CD4-positive, alpha-beta T cell treated with Interferon gamma for 1 hour (primary cell): ENCODE measurements around the gene CYP19A1.

Source experiments
- DNase-seq: peaks from one replicate; pipeline ENCODE4 v3.0.0-alpha.2; 2020

CYP19A1 gene

DNA sequence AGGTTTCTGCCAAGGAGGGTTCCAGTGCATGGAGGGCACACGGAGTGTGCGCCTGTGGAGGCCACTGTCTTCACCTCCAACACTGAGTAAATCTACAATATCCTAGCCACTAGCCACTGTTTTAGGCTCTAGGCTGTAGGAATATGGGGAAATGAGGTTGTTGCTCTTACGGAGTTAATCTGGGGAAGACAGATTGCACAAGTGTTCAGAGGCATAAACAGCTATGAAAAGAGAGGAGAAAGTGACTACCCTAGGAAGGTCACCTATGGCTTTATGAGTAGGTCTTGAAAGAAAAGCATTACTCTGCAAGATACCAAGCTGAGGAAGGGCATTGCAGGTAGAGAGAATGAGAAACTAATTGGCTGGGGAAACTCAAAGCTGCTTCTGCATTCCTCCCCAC lies 85.7 kb downstream of the CYP19A1 start:
- no peak for DNase-seq

DNA sequence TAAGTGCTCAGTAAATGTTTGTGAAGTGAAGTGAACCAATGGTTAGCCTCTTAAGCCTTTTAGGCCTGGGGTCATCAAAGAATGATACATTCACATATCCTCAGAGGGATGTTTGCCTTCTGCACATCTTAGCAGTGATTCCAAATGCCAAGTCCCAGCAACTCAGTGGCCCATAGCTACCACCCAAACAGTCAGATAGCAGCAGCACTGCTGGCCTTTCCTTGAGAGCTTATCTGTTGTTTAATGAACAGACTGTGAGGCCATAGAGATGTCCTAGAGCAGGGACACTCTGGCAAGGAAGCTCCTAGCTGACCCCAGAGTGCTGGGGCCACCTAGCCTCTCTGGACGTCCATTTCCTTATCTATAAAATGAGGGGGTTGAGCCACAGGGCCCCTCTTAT lies 86.8 kb downstream of the CYP19A1 start:
- no peak for DNase-seq

DNA sequence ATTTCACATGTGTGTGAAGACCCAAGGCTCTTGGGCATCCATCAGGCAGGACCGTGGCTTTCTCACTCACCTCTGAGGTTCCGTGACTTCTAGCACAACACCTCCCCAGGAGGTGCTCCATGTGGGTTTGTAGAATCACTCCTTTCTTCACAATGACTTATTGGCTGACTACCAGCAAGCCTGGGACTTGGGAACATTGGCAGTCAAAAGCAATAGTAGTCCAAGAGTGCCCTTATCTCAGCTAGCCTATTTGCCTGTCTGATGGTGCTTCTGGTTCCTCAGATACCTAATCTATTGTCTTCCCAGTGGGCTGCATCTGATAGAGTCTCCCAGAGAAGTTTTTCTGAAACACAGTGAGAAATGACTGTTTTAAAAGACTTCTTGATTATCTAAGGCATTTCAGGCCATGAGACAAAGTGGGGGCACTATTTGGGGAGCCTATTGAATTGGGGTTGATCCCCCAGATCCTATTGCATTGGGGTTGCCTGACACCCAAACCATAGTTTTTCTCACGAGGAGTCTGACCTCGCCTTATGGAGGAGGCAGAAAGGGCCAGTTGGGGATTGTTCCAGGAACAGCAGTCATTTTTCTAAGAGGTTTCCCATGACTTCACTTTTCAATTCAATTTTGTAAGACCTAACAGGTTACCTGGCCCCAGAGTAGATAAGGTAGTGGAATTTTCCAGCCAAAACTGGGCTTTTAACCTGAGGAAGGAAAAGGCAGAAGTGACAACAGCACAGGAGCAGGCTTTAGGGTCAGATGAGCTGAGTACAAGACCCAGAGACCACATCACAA lies 88.0 kb downstream of the CYP19A1 start:
- DNase-seq, result no peak

DNA sequence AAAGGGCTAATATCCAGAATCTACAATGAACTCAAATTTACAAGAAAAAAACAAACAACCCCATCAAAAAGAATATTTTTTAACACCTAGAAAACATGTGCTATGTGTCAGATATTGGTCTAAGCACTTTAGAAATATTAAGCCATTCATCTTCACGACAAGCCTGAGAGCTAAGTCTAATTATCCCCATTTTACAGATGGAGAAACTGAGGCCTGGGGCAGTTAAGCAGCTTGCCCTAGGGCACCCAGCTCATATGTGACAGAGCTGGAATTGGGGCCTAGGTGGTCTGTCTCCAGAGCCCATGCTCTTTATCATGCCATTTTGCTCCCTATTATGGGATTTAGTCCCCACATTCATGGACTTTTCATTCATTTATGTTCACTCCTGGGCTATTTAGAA lies 92.8 kb downstream of the CYP19A1 start:
- DNase-seq, result no peak

DNA sequence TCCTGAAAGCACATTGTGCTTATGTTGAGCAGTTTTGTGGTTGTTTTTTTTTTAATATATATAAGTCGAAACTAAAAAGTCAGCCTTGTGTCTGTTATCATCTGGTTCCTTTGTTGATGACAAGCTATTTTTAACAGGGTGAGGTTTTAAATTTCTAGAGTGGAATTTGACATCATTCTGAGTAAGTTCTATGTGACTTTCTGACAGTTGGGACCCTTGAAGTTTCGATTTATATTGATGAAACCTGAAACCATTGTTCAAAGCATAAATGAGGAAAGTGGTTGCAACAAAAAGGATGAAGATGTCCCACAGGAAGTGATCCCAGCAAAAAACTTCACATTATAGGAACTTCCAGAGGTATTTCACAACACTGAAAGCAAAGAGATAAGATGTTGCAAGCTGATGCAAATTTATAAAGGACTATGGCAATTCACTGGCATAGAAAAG lies 94.0 kb downstream of the CYP19A1 start:
- no peak for DNase-seq

DNA sequence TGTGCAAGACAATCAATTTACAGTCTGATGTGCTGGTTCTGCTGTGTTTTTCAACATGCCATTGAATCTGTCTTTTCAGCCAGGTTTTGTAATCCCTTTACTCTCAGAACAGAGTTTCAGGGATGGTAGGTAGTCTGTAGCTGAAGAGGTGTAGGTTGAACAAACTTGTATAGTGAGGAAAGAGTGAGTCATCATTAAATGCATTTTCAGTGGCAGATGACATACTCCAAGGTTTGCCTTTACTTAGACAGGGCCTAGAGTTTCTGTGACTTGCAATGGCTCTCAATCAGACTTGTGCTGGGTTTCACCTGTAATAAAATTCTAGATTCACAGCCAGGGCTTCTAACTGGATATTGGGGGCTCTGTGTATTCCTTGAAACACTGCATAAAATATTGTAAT lies 94.6 kb downstream of the CYP19A1 start:
- no peak for DNase-seq

DNA sequence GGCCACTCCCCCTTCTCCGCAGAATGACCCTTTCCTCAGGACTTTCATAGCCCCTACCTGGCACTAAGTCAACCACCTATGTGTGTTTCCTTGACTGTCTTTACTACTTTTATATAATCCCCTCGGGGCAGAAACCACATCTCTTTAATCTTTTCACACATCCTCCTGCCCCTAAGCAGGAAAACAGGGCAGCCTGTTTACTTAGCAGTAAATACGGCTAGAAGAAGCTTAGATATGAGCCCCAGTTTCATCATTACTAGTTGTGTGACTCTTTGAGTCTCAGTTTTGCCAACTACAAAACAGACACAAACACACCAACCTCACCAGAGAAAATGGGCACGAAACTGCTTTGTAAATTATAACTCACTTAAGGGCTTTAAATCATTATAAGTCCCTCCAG lies 98.3 kb downstream of the CYP19A1 start:
- DNase-seq, result no peak

DNA sequence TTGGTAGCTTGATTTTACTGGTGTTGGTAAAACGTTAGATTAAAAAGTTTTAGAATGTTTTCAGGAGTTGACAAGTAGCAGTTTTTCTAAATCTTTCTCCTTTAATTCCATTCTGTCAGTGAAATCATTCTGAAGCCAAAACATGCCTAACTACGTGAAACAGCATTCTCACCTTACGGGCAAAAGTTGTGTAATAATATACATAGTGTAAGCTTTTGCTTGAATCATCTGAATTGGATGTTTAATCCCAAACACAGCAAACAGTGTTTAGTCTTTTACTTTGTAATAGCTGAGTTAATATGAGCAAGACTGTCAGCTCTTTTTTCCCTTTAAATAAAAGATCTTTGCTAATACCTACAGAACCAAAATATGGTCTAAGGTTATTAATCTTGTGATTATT lies 100.6 kb downstream of the CYP19A1 start:
- DNase-seq, result no peak

DNA sequence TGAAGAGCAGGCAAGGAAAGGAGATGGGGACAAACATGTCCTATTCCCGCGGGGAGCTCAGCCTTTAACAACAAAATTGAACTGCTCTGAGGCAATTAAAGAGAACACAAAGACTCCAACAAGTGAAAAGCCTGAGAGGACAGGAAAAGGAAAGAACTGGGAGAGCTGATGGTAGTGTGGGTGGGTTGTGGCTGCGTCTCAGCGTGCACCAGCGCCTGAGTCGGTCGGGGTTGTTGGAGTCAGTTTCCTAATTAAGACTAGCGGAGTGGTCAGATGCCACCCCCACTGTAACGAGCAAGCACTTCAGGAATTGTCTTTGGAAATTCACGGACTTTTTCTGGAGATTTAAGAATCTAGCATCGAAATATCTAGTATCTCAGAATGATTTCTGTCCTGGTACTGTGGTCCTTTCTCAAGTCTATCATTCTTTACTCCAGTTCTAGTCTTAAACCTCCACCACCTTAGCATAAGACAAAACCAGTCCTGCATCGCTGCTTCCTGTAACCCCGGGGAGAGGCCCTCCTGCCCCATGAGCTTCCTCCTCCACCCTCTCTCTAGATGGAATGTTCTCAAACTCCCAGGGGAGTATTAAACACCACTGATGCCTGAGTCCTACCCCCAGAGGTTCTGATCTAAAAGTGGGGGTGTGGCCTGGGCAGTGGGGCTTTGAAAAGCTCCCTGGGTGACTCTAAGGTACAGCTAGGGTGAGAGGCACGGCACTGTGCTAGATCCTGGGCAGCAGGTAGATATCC lies 104.0 kb downstream of the CYP19A1 start:
- DNase-seq, result no peak

DNA sequence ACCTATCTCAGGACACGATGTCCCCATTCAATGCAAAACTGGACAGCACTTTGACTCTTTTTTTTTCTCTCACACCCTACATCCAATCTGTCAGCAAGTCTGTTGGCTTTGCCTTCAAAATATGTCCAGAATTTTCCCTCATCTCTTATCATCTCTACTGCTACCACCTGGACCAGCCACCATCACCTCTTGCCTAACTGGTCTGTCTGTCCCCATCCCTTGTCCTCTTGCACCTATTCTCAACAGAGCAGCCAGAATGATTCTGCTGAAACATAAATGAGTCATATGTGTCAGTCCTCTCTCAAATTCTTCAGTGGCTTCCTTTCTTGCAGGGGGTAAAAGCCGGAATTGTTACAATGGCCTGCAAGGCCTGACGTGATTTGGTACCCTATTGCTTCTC lies 105.8 kb downstream of the CYP19A1 start:
- DNase-seq, result no peak

DNA sequence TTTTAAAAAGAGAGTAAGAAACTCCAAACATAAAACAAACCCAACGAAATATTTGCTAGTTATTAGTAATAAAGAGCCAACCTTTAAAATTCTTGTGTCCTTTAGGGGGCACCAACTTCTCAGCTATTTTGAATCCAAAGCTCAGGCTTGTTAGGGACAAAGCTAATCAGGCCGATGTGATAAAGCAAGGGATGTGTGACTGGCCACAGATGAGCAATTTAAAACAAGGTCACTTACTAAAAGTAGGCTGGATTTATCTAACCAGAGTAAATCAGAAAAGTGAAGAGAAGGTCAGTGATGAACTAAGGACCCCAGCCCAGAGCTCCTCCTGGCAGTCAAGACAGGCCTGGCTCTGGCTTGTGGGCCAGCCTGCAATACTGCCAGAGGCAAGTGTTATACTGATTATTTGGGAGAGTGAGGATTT lies 108.5 kb downstream of the CYP19A1 start:
- no peak for DNase-seq

DNA sequence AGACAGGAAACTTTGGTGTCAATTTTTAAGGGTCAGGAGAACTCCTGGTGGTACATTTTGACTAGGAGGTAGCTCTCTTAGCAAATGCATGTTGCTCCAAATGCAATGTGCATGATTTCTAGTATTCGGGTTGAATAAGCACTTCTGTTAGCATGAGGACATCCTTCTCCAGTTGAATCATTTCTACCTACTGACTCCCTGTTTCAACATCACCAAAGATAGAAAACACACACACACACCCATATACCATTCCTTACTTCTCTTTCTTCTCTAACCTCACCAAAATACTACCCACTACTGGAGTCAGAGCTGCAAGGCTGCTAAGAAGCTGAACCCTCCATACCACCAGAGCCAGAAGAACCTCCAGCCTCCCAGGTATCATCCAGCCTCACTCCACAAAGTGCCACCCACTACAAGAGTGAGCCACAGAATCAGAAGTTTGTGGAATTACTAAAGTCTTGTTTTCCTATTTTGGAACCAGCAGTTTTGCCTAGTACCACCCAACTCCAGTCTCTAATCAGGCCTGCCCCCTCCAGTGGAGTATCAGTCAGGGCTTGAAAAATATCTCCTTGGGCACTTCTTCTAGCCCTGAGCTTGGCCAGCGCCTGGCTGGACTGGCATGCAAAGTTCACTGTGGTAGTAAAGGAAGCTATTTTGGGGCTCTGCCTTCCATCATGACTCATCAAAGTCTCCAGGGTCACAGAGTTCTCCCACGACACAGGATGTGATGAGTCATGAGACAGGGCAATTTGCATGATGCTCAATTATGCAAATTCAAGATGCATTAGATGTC lies 110.3 kb downstream of the CYP19A1 start:
- DNase-seq, result peak; percentile 25

DNA sequence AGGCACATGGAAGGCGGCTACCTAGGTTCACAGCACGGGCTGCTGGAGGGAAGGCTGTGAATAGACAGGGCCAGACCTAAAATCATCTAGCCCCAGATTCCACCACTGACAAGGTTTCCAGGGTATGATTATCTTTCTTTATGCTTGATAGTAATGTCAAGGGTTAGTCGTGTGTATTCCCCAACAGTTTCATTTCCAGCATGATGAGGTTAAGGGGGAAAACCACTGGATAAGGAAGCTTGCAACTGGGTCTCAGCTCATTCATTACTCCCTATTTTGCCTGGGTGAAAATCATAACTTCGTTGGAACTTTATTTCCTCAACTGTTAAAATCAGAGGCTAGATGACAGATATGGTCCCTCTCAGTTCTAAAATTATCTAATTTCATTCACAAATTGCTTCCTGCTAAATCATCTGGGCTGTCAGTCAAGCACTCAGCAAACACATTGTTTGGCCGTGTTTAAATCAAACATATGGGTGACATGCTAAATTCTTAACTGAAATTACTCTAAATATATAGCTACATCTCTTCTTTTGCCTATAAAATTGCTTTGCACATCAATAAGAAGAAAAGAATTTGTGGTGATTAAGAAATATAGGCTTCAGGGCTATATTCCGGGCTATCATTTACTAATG lies 111.7 kb downstream of the CYP19A1 start:
- no peak for DNase-seq

DNA sequence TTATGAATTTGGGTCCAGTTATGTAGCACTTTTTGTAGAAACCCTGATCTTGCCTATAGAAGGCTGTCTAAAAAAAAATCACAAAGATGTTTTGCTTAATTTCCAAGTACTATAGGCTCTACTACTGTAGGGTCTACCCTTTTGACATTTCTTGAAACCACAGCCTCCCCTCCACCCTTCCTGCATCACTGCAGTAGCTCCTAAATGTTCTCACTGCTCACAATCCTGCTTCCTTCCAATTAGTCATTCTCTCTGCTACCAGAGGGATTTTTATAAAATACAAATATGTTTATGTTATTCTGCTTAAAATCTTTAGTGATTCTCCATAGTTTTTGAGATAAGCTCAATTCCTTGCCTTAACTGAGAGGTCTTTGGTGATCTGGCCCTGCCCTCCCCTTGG lies 114.0 kb downstream of the CYP19A1 start:
- DNase-seq, result no peak

DNA sequence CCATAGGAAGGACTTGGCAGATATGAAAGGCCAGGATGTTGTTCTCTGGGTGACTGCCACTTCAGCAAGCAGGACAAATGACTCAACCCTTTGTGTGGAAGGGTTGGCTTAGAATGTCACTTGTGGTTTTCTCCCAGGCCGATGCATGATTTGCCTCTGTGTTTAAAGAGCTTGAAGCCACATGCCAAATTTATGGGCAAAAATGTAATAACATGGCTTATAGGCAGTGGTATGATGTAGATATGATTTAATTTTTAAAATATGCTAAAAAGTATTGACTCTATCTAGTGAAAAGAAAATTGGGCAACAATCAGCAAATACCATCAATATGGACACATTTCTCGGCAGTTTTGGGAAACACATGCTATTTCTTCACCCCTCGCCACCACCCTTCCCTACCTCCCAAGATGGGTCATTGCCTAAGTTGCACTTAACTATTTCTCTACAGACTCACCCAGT lies 114.6 kb downstream of the CYP19A1 start:
- no peak for DNase-seq

DNA sequence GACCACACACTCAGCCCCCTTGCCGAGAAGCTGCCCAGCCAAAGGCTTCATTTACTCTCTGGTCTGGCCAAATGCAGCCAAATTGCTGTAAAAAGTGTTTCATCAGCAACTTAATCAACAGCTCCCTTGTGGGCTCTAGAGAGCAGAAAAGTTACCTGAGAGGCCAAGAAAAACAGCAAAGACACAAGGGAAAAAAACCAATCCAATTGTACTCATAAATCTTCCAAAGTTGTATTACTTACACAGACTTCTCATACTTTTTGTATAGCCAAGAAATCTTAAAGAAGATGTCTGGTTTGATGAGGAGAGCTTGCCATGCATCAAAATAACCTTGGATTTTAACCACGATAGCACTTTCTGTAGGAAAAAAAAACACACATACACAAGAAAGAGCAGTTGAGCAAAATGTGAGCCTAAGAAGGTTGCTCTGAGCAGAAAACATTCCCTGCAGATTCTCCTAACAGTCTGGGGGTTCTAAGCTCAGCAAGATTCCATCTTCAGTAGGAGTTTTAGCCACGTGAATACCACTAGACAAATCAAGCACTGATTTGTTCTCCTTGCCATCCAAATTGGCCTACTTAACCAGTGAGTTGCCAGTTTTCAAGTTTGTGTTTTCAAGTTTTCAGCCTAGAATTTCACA lies 120.0 kb downstream of the CYP19A1 start:
- DNase-seq, result no peak

DNA sequence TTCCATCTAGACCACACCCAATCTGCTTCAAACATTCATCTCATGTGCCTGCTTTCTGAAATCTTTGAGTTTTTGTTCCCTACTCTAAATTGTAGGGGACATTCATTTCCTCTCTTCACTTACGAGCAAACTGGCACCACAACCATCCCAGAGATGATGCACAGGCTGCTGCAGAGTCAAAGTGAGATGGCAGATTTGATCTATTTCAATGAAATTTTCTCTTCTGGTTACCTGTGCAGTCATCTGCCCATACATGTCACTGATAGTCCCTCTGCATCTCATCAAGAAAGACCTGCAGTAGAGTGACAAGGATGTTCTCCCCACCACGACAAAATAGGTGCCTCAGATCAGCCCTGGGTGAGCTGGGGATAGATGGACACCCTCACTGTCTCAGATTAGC lies 125.5 kb downstream of the CYP19A1 start:
- DNase-seq, result no peak

DNA sequence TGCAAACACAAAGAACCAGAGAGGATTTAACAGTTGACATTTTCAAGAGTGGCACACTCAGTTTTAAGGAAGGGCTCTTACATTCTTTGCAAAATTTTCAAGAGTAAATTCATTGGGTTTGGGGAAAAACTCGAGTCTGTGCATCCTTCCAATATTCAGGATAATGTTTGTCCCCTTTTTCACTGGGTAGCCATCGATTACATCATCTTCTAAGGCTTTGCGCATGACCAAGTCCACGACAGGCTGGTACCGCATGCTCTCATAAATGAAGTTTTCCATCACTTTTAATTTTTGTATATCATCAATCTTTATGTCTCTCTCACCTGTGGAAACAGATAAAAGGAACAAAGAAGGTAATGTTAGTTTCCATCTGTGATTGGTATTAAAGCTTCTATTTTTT lies 126.2 kb downstream of the CYP19A1 start:
- DNase-seq, result no peak

DNA sequence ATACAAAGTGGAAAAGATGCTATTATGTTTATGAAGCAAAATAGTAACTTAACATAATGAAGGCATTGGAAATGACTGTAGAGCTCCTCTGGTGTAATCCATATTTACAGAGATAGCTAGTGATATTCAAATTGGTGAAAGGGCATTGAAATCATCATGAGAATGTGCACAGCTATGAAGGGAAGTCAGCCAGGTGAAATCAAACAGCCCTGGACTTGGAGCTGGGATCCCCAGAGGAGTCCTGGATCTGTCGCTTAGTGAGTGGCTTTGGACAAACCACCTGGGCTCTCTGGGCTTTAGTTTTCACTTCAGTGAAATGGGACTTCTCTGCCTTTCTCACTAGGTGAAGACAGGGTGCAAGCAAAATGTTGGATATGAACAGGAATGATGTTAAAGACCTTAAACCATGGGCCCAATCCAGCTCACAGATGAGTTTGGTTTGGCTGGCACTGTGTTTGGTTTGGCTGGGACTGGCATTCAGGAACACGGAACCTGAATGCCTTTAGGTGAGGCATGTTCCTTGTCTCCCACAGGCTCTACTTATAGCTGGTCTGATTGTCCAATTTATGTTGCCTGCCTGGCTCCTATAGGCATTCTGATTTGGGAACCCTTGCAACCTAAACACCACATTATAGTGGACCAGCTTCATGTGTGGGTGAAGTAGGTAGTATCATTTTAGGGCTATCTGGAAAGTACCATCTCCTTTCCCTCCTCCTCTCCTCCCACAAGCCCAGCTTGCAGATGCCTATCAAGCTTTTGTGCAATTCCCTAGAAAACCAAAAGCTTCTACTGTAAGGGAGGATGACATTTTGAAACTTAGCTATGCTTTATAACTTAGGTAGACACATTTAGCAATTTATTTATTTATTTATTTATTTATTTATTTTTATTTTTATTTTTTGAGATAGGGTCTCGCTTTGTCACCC lies 133.1 kb downstream of the CYP19A1 start:
- DNase-seq, result no peak

DNA sequence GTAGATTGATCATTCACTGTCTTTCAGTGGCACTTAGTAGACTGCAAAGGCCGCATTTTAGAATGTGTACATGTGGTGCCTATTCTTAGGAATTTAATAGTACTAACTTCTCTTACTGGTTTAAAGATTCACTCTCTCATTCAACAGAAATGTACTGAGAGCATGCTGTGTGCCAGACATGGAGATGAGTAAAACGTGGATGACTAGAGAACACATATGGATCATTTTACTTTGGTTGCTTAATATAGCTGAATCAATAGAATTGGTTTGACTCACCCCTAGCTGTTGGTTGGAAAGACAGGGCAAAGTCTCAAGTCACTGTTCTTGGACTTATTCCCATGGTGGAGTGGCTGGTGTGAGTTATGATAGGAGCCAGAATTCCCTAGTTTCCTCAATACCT lies 134.6 kb downstream of the CYP19A1 start:
- DNase-seq, result no peak

DNA sequence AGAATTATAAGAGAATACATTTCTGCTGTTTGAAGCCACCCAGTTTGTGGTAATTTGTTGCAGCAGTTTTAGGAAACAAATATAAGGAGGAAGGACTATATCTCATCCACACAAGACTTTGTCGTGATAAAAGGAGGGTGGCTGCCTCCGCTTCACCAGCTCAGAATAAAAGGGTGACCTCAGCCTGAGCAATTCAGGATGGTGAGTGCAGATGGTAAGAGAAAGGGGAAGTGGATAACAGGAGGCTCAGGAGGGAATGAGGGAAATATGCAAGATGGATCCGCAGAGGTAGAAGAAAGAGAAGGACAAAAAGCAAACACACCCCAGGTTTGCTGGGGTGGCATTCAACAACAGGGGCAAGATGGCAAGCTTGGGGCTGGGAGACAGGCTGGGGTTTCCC lies 135.6 kb downstream of the CYP19A1 start:
- no peak for DNase-seq
